ENCODE results near the gene CDK7.

CDK7 gene

GRCh38 chr5:69217151-69217511, 17.6 kb upstream of the CDK7 start (continued):
- TF ChIP-seq ZBTB10 (tag by site-specific recombination; IDR thresholded peaks at IDR 0.05): no peak
- TF ChIP-seq KLF7 (tag by site-specific recombination; IDR thresholded peaks at IDR 0.05; ENCODE audit: borderline replicate concordance): no peak
- no peak for TF ChIP-seq AEBP2 (tag by site-specific recombination; IDR thresholded peaks at IDR 0.05; ENCODE audit: borderline replicate concordance)
- no peak for TF ChIP-seq GFI1B (tag by site-specific recombination; IDR thresholded peaks at IDR 0.05)
- no peak for TF ChIP-seq ZNF76 (tag by site-specific recombination; IDR thresholded peaks at IDR 0.05; ENCODE audit: borderline replicate concordance, low read depth)
- peak; percentile 51; the same call in 1 of the 2 replicates for TF ChIP-seq ZNF362 (tag by site-specific recombination; IDR thresholded peaks at IDR 0.05)
- no peak for TF ChIP-seq SP3 (tag by site-specific recombination; IDR thresholded peaks at IDR 0.05)
- no peak for TF ChIP-seq ZNF266 (tag by site-specific recombination; IDR thresholded peaks at IDR 0.05; ENCODE audit: low read depth)
- peak; percentile 60 for TF ChIP-seq ZNF692 (tag by site-specific recombination; IDR thresholded peaks at IDR 0.05)
- TF ChIP-seq ZNF585B (tag by site-specific recombination; IDR thresholded peaks at IDR 0.05): peak; percentile 60
- no peak for TF ChIP-seq ZNF23 (tag by site-specific recombination; IDR thresholded peaks at IDR 0.05; ENCODE audit: borderline replicate concordance)
- TF ChIP-seq PRDM6 (tag by site-specific recombination; IDR thresholded peaks at IDR 0.05): peak; percentile 67; the same call in 1 of the 2 replicates
- peak; percentile 70; the same call in 1 of the 2 replicates for TF ChIP-seq ZFP69B (tag by site-specific recombination; IDR thresholded peaks at IDR 0.05)
- TF ChIP-seq ZIC2 (tag by site-specific recombination; IDR thresholded peaks at IDR 0.05): no peak

DNA sequence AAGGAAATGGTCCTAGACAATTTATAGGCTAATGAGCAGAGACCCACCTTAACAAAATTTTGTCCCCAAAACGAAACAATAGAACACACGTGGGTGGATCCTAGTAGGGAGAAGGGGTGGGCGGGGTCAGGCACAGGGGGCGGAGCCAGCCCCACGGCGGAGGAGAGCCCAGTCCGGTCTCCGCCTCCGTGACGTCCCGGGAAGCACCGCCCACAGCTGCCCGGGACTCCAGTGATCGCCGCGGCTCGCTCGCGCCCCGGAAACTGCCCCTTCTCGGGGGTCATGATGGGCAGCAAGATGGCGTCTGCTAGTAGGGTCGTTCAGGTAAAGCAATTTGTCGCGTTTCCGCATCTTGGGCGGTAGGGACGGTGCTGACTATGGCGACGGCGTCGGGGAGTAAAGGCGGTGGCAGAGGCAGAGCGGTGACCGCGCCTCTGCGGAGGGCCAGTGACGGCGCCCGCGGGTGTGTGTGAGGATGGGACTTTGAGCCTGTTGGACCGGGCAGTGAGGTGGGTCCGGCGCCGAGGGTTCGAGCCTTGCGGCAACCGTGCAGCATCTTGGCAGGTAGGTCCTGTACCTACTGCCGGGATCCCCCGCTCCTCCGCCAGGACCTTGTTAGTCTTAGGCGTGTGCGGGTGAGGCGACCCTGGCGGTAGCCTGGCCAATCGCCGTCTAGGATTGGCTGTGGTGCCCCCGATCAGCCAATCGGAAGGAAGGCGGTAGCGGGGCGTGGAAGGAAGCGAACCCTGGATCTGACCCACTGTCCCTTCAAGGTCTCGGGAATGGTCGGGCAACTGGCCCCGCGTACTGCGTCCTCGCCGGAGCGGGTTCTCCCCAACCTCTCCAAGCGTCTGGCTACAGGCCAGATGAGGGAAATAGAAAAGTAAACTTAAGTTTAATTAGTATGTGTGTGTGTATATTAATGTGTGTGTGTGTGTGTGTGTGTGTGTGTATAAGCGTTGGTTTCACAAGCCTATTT, 16.8 kb upstream of the CDK7 start:
- ChIA-PET POLR2A (interaction anchor here (1.8 to 2.2 kb wide), 2 partner anchors 17 to 28 kb away, joined by 7 to 11 read pairs; partner anchors contain the start of genes CDK7 and CENPH), CTCF (interaction anchor here (0.6 kb wide), 1 partner anchor 1743 kb away, joined by 4 read pairs; no protein-coding TSS in a partner anchor)
- H3K4me1 ChIP-seq (ENCODE audit: control insufficient read depth, insufficient read depth, low read length): no peaks in the 10 kb centered on the region
- H3K9me3 ChIP-seq (ENCODE audit: control insufficient read depth, insufficient read depth, low read depth, low read length): no peaks in the 10 kb centered on the region
- peak overlapping the region; percentile 86 for H3K27ac ChIP-seq (ENCODE audit: extremely low read depth, low read depth, low read length)
- H3K36me3 ChIP-seq (ENCODE audit: control insufficient read depth in 2 of 2, insufficient read depth in 1 of 2, low read length in 2 of 2): peaks cover 0 to 13% of the 10 kb centered on the region in 2 experiments; a peak in 2 of 3 replicates
- H3K4me3 ChIP-seq (ENCODE audit: low read depth, low read length): peak overlapping the region; percentile 94
- TF ChIP-seq, protein P1, sequence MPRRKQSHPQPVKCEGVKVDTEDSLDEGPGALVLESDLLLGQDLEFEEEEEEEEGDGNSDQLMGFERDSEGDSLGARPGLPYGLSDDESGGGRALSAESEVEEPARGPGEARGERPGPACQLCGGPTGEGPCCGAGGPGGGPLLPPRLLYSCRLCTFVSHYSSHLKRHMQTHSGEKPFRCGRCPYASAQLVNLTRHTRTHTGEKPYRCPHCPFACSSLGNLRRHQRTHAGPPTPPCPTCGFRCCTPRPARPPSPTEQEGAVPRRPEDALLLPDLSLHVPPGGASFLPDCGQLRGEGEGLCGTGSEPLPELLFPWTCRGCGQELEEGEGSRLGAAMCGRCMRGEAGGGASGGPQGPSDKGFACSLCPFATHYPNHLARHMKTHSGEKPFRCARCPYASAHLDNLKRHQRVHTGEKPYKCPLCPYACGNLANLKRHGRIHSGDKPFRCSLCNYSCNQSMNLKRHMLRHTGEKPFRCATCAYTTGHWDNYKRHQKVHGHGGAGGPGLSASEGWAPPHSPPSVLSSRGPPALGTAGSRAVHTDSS (tag by site-specific recombination; IDR thresholded peaks at IDR 0.05): no peak
- TF ChIP-seq ZNF624 (tag by site-specific recombination; IDR thresholded peaks at IDR 0.05) (no peak), ZBTB10 (tag by site-specific recombination; IDR thresholded peaks at IDR 0.05) (peak; percentile 98), ZNF2 (tag by site-specific recombination; IDR thresholded peaks at IDR 0.05) (peak; percentile 98), ZNF354C (tag by site-specific recombination; IDR thresholded peaks at IDR 0.05; ENCODE audit: borderline replicate concordance, low read depth) (no peak), ZNF121 (tag by site-specific recombination; IDR thresholded peaks at IDR 0.05) (peak; percentile 60), MYNN (tag by site-specific recombination; IDR thresholded peaks at IDR 0.05; ENCODE audit: borderline replicate concordance) (peak; percentile 31; the same call in 1 of the 2 replicates), ZNF223 (tag by site-specific recombination; IDR thresholded peaks at IDR 0.05) (peak; percentile 80)

Data from HEK293 (cell line).